CD14-positive monocyte (primary cell): ENCODE measurements around the gene NT5C. TPM values are rescaled to one million over a fixed set of nuclear protein-coding genes. Genes with fewer than 3 reads are reported as not detected.

Source experiments
- DNase-seq, 3 donors: peaks; one replicate each; pipeline ENCODE4 v3.0.0-alpha.2; 2011 to 2022
- H2AFZ ChIP-seq: 2 replicates; pipeline ENCODE4 v1.6.0; 2012; ENCODE audit warnings: mild to moderate bottlenecking, low read depth, low read length, inconsistent platforms; ENCODE audit not compliant: insufficient read depth, poor library complexity, severe bottlenecking
- H3K27ac ChIP-seq, 2 donors: 1 replicate in 1 of 2; 2 replicates in 1 of 2; pipeline ENCODE4 v1.5.1; 2012 to 2013; ENCODE audit warnings: low read length in 2 of 2, control low read depth in 1 of 2, inconsistent platforms in 1 of 2, low read depth in 1 of 2, mild to moderate bottlenecking in 1 of 2
- H3K27me3 ChIP-seq, 2 donors: one replicate each; pipeline versions ENCODE4 v1.6.0 to v1.6.1; 2011 to 2013; ENCODE audit warnings: low read length in 2 of 2; ENCODE audit not compliant: control insufficient read depth in 2 of 2, insufficient read depth in 2 of 2
- H3K36me3 ChIP-seq, 2 donors: replicated peaks in 1 of 2; 1 replicate in 1 of 2; 2 replicates in 1 of 2; pipeline versions ENCODE4 v1.5.1 to v1.6.1; 2012 to 2013; ENCODE audit warnings: low read length in 2 of 2, control low read depth in 1 of 2, inconsistent platforms in 1 of 2, mild to moderate bottlenecking in 1 of 2; ENCODE audit not compliant: insufficient read depth in 2 of 2, control insufficient read depth in 1 of 2
- H3K4me1 ChIP-seq, 2 donors: 1 replicate in 1 of 2; 2 replicates in 1 of 2; pipeline versions ENCODE4 v1.5.1 to v1.6.1; 2012 to 2013; ENCODE audit warnings: low read length in 2 of 2, control low read depth in 1 of 2, inconsistent platforms in 1 of 2, mild to moderate bottlenecking in 1 of 2, moderate library complexity in 1 of 2; ENCODE audit not compliant: insufficient read depth in 2 of 2, control insufficient read depth in 1 of 2
- H3K4me2 ChIP-seq: replicated peaks from 2 replicates; pipeline ENCODE3; 2012; ENCODE audit warnings: low read length, moderate library complexity, mild to moderate bottlenecking; ENCODE audit not compliant: poor library complexity, severe bottlenecking; ENCODE audit errors: extremely low read depth
- H3K4me3 ChIP-seq, 3 experiments: fragments of 200-600 bp in 1 of 3; sonication (generic) in 1 of 3; replicated peaks in 1 of 3; 1 replicate in 2 of 3; 2 replicates in 1 of 3; pipeline ENCODE4 v1.5.1; 2011 to 2013; ENCODE audit warnings: low read length in 3 of 3, mild to moderate bottlenecking in 3 of 3, control low read depth in 2 of 3, low read depth in 2 of 3, inconsistent platforms in 1 of 3, moderate library complexity in 1 of 3
- H3K79me2 ChIP-seq: 2 replicates; pipeline ENCODE4 v1.6.0; 2012; ENCODE audit warnings: mild to moderate bottlenecking, control low read depth, inconsistent platforms, low read length, moderate library complexity; ENCODE audit not compliant: insufficient read depth
- H3K9ac ChIP-seq: 2 replicates; pipeline ENCODE4 v1.6.0; 2017; ENCODE audit warnings: low read length, mild to moderate bottlenecking; ENCODE audit not compliant: insufficient read depth, poor library complexity, severe bottlenecking
- H3K9me3 ChIP-seq, 2 donors: replicated peaks in 1 of 2; 1 replicate in 1 of 2; 2 replicates in 1 of 2; pipeline versions ENCODE4 v1.5.1 to v1.6.1; 2012 to 2013; ENCODE audit warnings: low read length in 2 of 2, control low read depth in 1 of 2; ENCODE audit not compliant: control insufficient read depth in 1 of 2, insufficient read depth in 1 of 2
- H4K20me1 ChIP-seq: 2 replicates; pipeline ENCODE4 v1.6.0; 2012; ENCODE audit warnings: mild to moderate bottlenecking, low read length, control low read depth, moderate library complexity; ENCODE audit not compliant: insufficient read depth
- H3K27ac Mint-ChIP-seq, 7 donors: one replicate each; pipeline ENCODE4 v1.8.0; 2020; ENCODE audit warnings: mild to moderate bottlenecking in 7 of 7, mixed read lengths in 7 of 7, moderate library complexity in 6 of 7, inconsistent platforms in 2 of 7
- H3K27me3 Mint-ChIP-seq, 3 donors: one replicate each; pipeline ENCODE4 v1.8.0; 2021 to 2022; ENCODE audit warnings: low read depth in 3 of 3, mild to moderate bottlenecking in 3 of 3, mixed read lengths in 3 of 3, moderate library complexity in 3 of 3, inconsistent platforms in 1 of 3
- H3K36me3 Mint-ChIP-seq, 2 donors: one replicate each; pipeline ENCODE4 v1.8.0; 2020; ENCODE audit warnings: mixed read lengths in 2 of 2, inconsistent platforms in 1 of 2, mild to moderate bottlenecking in 1 of 2
- H3K4me1 Mint-ChIP-seq: one replicate; pipeline ENCODE4 v1.8.0; 2020; ENCODE audit warnings: mild to moderate bottlenecking, mixed read lengths
- H3K4me3 Mint-ChIP-seq, 2 donors: one replicate each; pipeline ENCODE4 v1.8.0; 2020; ENCODE audit warnings: mild to moderate bottlenecking in 2 of 2, mixed read lengths in 2 of 2, moderate library complexity in 1 of 2
- H3K9me3 Mint-ChIP-seq, 7 donors: one replicate each; pipeline ENCODE4 v1.8.0; 2020 to 2022; ENCODE audit warnings: mixed read lengths in 7 of 7, mild to moderate bottlenecking in 6 of 7, moderate library complexity in 6 of 7, inconsistent platforms in 2 of 7
- whole genome bisulfite sequencing: methylation state at CpG from one replicate; pipeline ENCODE4 v1.1.5; 2013; ENCODE audit warnings: missing lambda C conversion rate; ENCODE audit not compliant: insufficient coverage; 5-methylcytosine and 5-hydroxymethylcytosine counted together
- intact Hi-C, 2 donors: fragments of 100-400 bp; cut with micrococcal nuclease; formaldehyde crosslinking; loops; one replicate each; pipeline versions ENCODE4 v1.15.0 to v1.15.1; 2023
- polyA plus RNA-seq, 3 donors: library from polyadenylated mRNA; depleted of rRNA in 1 of 3; unstranded in 2 of 3; stranded (reverse) in 1 of 3; fragments of 300-500 nt in 2 of 3; fragments of >200 nt in 1 of 3; fragmentation: Illumina TruSeq in 2 of 3; gene quantifications; 1 replicate in 2 of 3; 2 replicates in 1 of 3; pipeline ENCODE4 v1.2.3, GENCODE V29; 2012 to 2021
- TF ChIP-seq, protein P1 (sequence below): fragments of 200-600 bp; IDR thresholded peaks from one replicate; pipeline ENCODE4 v1.8.0; 2022; ENCODE audit warnings: antibody characterized with exemption, mild to moderate bottlenecking

Gene NT5C
- polyA plus RNA-seq, 3 donors = 27.8 to 45.6 (median 36.2) TPM

DNA sequence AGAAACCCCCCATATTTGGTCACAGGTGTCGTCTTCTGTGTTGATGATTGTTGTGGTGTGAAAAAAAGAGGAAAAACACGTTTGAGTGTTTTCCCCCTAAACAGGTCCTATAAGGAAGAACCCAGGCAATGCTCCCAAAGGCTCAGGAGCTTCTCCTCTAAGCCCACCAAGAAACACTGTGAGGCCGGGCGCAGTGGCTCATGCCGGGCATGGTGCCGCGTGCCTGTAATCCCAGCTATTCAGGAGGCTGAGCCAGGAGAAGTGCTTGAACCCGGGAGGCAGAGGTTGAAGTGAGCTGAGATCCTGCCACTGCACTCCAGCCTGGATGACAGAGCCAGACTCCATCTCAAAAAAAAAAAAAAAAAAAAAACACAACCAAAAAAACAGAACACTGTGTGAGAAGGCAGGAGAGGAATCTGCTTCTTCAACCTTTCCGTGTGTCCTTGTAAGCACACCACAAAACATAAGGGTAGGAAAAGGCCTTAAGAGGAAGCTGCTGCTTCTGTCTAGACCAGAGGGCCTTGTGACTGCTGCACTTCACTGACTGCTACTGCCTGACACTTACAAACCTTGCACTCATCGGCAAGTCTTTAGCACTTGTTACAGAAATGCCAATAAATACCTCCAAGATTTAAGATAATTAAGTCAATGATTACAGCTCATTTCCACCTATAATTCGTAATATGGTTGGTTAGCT lies 13.4 kb upstream of the NT5C start:
- peaks cover 47 to 71% of the 10 kb centered on the region in 2 donors for H3K36me3 ChIP-seq
- peaks cover 50% of the 10 kb centered on the region for H3K79me2 ChIP-seq
- no peak for DNase-seq
- intact Hi-C loops = no loop called here
- Mint-ChIP-seq H3K4me1 (peaks cover 41% of the 10 kb centered on the region), H3K4me3 (no peak overlapping the region), H3K27ac (peak overlapping the region in 2 of 7 donors; percentile 16 to 67), H3K27me3 (no peaks in the 10 kb centered on the region), H3K9me3 (peaks cover 0 to 2% (median 0%) of the 10 kb centered on the region in 7 donors), H3K36me3 (peaks cover 57 to 83% of the 10 kb centered on the region in 2 donors)
- no peak overlapping the region for H2AFZ ChIP-seq
- H3K27me3 ChIP-seq = no peaks in the 10 kb centered on the region
- H3K4me1 ChIP-seq = peaks cover 34 to 37% of the 10 kb centered on the region in 2 donors
- H4K20me1 ChIP-seq = no peaks in the 10 kb centered on the region
- H3K27ac ChIP-seq = peak overlapping the region in 1 of 2 donors; percentile 78
- no peak overlapping the region for H3K4me2 ChIP-seq
- 100% methylated on average over 2 of the region's 11 CpGs for WGBS
- H3K9me3 ChIP-seq = no peaks in the 10 kb centered on the region
- H3K4me3 ChIP-seq = no peak overlapping the region
- TF ChIP-seq, protein P1, sequence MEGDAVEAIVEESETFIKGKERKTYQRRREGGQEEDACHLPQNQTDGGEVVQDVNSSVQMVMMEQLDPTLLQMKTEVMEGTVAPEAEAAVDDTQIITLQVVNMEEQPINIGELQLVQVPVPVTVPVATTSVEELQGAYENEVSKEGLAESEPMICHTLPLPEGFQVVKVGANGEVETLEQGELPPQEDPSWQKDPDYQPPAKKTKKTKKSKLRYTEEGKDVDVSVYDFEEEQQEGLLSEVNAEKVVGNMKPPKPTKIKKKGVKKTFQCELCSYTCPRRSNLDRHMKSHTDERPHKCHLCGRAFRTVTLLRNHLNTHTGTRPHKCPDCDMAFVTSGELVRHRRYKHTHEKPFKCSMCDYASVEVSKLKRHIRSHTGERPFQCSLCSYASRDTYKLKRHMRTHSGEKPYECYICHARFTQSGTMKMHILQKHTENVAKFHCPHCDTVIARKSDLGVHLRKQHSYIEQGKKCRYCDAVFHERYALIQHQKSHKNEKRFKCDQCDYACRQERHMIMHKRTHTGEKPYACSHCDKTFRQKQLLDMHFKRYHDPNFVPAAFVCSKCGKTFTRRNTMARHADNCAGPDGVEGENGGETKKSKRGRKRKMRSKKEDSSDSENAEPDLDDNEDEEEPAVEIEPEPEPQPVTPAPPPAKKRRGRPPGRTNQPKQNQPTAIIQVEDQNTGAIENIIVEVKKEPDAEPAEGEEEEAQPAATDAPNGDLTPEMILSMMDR = no peak
- no peak overlapping the region for H3K9ac ChIP-seq

DNA sequence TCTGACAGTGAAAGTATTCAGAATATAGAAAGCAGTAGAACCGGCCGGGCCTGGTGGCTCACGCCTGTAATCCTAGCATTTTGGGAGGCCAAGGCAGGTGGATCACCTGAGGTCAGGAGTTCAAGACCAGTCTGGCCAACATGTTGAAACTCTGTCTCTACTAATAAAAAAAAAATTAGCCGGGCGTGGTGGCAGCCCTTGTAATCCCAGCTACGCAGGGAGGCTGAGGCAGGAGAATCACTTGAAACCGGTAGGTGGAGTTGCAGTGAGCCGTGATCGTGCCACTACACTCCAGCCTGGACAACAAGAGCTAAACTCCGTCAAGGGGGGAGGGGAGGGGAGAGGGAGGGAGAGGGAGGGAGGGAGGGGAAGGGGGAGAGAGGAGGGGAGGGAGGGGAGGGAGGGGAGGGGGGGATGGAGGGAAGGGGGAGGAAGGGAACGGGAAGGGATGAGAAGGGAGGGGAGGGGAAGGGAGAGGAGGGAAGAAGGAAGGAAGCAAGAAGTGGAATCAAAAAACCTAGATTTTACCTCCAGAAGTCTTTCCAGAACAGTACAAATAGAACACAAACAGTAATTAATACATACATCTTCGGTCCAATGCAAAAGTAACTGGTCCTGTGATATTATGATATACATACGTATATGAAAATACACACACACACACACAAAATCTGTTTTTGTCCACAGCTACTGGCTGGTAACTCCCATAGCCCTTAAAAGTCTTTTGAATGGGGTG lies 10.9 kb upstream of the NT5C start:
- Mint-ChIP-seq H3K9me3 (no peaks in the 10 kb centered on the region), H3K27ac (no peak overlapping the region)
- H3K27ac ChIP-seq = no peak overlapping the region

More for the DNA sequence above, 10.9 kb upstream of the NT5C start:
- H3K4me2 ChIP-seq = no peak overlapping the region
- TF ChIP-seq, protein P1 = no peak
- peaks cover 21% of the 10 kb centered on the region for H3K4me1 Mint-ChIP-seq
- no peaks in the 10 kb centered on the region for H4K20me1 ChIP-seq
- H2AFZ ChIP-seq = no peak overlapping the region
- no peak overlapping the region for H3K4me3 Mint-ChIP-seq
- H3K27me3 Mint-ChIP-seq = no peaks in the 10 kb centered on the region
- no peak overlapping the region for H3K4me3 ChIP-seq
- H3K36me3 ChIP-seq = peaks cover 57 to 94% of the 10 kb centered on the region in 2 donors
- peaks cover 30% of the 10 kb centered on the region for H3K79me2 ChIP-seq
- no peak overlapping the region for H3K9ac ChIP-seq
- intact Hi-C loops = no loop called here
- H3K9me3 ChIP-seq = no peaks in the 10 kb centered on the region
- peaks cover 14 to 17% of the 10 kb centered on the region in 2 donors for H3K4me1 ChIP-seq
- WGBS = no CpG with 5 or more reads among the region's 13 CpGs
- no peaks in the 10 kb centered on the region for H3K27me3 ChIP-seq
- DNase-seq = no peak
- peaks cover 58 to 86% of the 10 kb centered on the region in 2 donors for H3K36me3 Mint-ChIP-seq
